ENCODE data around the gene POGZ.
A peak's percentile ranks its signal among the peaks of the same experiment; 100 is the strongest.

Gene POGZ

GRCh38 chr1:151477066-151477465 lies 17.8 kb upstream of the POGZ start:
- DNase-seq (ENCODE audit: low read depth), result no peak
- no peak overlapping the region for H3K4me3 ChIP-seq (ENCODE audit: low read length)
- TF ChIP-seq CTCF (conservative IDR thresholded peaks at IDR 0.05; ENCODE audit: low read depth, low read length), result no peak

GRCh38 chr1:151476083-151476482 lies 16.8 kb upstream of the POGZ start:
- DNase-seq (ENCODE audit: low read depth), result peak; percentile 74
- no peak overlapping the region for H3K4me3 ChIP-seq (ENCODE audit: low read length)
- no peak for TF ChIP-seq CTCF (conservative IDR thresholded peaks at IDR 0.05; ENCODE audit: low read depth, low read length)

- no peak for DNase-seq (ENCODE audit: low read depth)
- H3K4me3 ChIP-seq (ENCODE audit: low read length), result no peak overlapping the region
- TF ChIP-seq CTCF (conservative IDR thresholded peaks at IDR 0.05; ENCODE audit: low read depth, low read length), result no peak
These were observed 15.9 kb upstream of the POGZ start for GRCh38 chr1:151475175-151475574.

- H3K4me3 ChIP-seq (ENCODE audit: low read length), result no peak overlapping the region
- TF ChIP-seq CTCF (conservative IDR thresholded peaks at IDR 0.05; ENCODE audit: low read depth, low read length), result no peak
- DNase-seq (ENCODE audit: low read depth), result peak; percentile 96
These were observed 15.5 kb upstream of the POGZ start for GRCh38 chr1:151474745-151475144.

- no peak for TF ChIP-seq CTCF (conservative IDR thresholded peaks at IDR 0.05; ENCODE audit: low read depth, low read length)
- DNase-seq (ENCODE audit: low read depth), result no peak
- peak overlapping the region; percentile 21 for H3K4me3 ChIP-seq (ENCODE audit: low read length)
These were observed 13.8 kb upstream of the POGZ start for GRCh38 chr1:151472856-151473731.

GRCh38 chr1:151465026-151465425 lies 5.7 kb upstream of the POGZ start:
- no peak for TF ChIP-seq CTCF (conservative IDR thresholded peaks at IDR 0.05; ENCODE audit: low read depth, low read length)
- no peak overlapping the region for H3K4me3 ChIP-seq (ENCODE audit: low read length)
- no peak for DNase-seq (ENCODE audit: low read depth)

GRCh38 chr1:151461694-151462093 lies 2.4 kb upstream of the POGZ start:
- H3K4me3 ChIP-seq (ENCODE audit: low read length), result no peak overlapping the region
- TF ChIP-seq CTCF (conservative IDR thresholded peaks at IDR 0.05; ENCODE audit: low read depth, low read length), result no peak
- no peak for DNase-seq (ENCODE audit: low read depth)
